PC-3 (cell line): ENCODE measurements around the gene TMEM209.

Experiments
- EZH2 ChIP-seq: fragments of 300-600 bp; sonication (generic); IDR thresholded peaks from one replicate; pipeline ENCODE4 v1.6.1; 2017; ENCODE audit warnings: antibody characterized with exemption, mild to moderate bottlenecking, low read length; ENCODE audit not compliant: unreplicated experiment
- EZH2phosphoT487 ChIP-seq: fragments of 300-600 bp; sonication (generic); IDR thresholded peaks from 2 replicates; pipeline ENCODE4 v1.6.1; 2018; ENCODE audit warnings: mild to moderate bottlenecking, antibody characterized with exemption, low read length, borderline replicate concordance
- TF ChIP-seq, protein P1 (sequence below): fragments of 300-600 bp; sonication (generic); conservative IDR thresholded peaks from 2 replicates; pipeline ENCODE4 v1.5.1; 2017; ENCODE audit warnings: antibody characterized with exemption, low read depth, mild to moderate bottlenecking, low read length

DNA sequence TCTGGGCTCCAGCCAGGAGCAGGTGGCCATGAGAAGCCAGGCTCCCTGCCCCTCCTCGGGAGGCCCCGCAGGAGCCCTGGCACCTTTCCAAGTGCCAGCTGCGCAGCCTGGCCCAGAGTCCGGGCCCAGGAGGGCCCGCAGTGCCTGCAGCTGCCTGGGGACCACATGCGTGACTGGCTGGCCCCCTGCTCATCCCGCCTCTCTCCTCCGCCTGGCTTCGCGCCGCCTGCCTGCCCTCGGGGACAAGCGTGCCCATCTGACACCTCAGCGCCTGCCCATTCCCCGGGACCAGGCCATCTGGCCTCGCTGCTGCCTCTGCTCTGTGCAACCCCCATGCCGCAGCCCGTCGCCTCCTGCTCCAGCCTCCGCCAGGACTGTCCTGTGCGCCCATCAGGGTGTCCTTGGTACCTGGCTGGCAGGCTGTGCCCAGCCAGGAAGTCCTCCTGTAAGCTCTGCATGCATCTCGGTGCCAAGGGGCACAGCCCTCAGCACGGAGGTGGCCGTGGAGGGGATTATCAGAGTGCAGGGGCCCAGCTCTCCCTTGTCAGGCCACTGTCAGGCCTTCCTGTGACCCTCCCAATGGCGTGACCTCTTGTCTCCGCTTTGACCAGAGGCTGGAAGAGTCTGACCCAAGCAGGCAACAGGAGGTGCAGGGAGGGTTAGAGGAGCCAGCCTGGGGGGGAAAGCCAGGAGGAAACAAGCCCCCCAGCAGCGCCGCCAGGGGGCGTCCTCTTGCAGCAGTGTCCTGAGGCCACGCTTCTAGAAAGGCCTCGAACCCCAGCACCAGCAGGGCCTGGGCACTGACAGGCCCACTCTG is 50.5 kb downstream of the TMEM209 start:
- TF ChIP-seq, protein P1, sequence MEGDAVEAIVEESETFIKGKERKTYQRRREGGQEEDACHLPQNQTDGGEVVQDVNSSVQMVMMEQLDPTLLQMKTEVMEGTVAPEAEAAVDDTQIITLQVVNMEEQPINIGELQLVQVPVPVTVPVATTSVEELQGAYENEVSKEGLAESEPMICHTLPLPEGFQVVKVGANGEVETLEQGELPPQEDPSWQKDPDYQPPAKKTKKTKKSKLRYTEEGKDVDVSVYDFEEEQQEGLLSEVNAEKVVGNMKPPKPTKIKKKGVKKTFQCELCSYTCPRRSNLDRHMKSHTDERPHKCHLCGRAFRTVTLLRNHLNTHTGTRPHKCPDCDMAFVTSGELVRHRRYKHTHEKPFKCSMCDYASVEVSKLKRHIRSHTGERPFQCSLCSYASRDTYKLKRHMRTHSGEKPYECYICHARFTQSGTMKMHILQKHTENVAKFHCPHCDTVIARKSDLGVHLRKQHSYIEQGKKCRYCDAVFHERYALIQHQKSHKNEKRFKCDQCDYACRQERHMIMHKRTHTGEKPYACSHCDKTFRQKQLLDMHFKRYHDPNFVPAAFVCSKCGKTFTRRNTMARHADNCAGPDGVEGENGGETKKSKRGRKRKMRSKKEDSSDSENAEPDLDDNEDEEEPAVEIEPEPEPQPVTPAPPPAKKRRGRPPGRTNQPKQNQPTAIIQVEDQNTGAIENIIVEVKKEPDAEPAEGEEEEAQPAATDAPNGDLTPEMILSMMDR = peak; percentile 52
- TF ChIP-seq EZH2 (no peak), EZH2phosphoT487 (no peak)
